ENCODE measurements around the gene NXPH3. TPM values are rescaled to one million over a fixed set of nuclear protein-coding genes. Genes with fewer than 3 reads are reported as not detected.

Gene NXPH3
- total and polyA plus RNA-seq, 2 donors (not counting 3 experiments of a cell fraction or from before 2014, with no cell fraction given), result 1.7 to 2.0 TPM

DNA sequence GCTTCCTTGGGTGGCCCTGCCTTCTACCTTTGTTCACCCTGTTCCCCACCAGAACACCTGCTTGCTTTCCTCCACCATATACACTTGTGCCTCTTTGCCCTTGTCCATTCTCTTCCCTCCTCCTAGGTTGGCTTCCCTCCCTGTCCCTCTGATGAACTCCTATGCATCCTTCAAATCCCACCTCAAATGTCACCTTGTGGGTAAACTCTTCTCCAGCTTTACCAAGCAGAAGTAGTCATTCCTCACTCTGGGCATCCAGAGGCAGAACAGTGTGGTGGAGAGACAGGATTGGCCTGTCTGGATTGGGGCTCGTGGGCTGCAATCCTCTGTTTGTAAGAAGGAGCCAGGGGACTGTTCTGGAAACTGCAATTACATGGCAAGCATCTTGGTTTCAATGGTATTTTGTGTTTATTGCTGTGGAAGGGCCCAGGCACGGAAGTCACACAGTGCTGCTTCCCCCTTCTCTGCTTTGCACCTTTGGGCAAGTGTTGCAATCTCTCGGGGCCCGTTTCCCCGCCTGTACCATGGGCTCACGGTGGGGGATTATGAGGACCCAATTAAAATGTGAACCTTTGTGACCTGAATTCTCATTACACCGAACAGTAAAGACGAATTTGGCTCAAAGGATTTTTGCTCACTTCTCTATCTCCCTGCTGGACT lies 21.9 kb upstream of the NXPH3 start:
- H3K4me1 ChIP-seq (ENCODE audit: control insufficient read depth, extremely low read depth, insufficient read depth, low read length), result peaks cover 2% of the 10 kb centered on the region
- intact Hi-C loops (cut with micrococcal nuclease), result no loop called here
- no peaks in the 10 kb centered on the region for H3K36me3 ChIP-seq (ENCODE audit: control insufficient read depth in 2 of 2, extremely low read depth in 1 of 2, insufficient read depth in 2 of 2, low read length in 2 of 2)
- no peak overlapping the region for H3K4me3 ChIP-seq (replicated peaks in 1 of 3; ENCODE audit: insufficient read depth in 1 of 3, low read depth in 1 of 3, low read length in 3 of 3)
- H3K27ac ChIP-seq (ENCODE audit: insufficient read depth, low read depth, low read length), result no peak overlapping the region
- no peaks in the 10 kb centered on the region for H4K20me1 ChIP-seq (replicated peaks; ENCODE audit: control insufficient read depth, extremely low read depth, insufficient read depth, low read length)
- H3K4me2 ChIP-seq (ENCODE audit: insufficient read depth, low read length), result no peak overlapping the region
- H3K79me2 ChIP-seq (ENCODE audit: control insufficient read depth, insufficient read depth, low read length), result no peaks in the 10 kb centered on the region
- dilution Hi-C loops (cut with MboI; ENCODE audit: extremely low pct_ligation_motif_present, low sequenced_read_pairs), result no loop called here
- no peak overlapping the region for H2AFZ ChIP-seq (ENCODE audit: low read depth, low read length)
- ChIA-PET CTCF (interaction anchor here (1.0 to 1.1 kb wide), 3 partner anchors 14 to 138 kb away, joined by 3 to 5 read pairs (median 3); no protein-coding TSS in a partner anchor), POLR2A (no interaction called here)
- DNase-seq (ENCODE audit: low read depth, low spot score), result no peak
- FAIRE-seq, result no peak
- H3K27me3 ChIP-seq (ENCODE audit: control insufficient read depth in 2 of 2, insufficient read depth in 2 of 2, low read length in 2 of 2), result no peaks in the 10 kb centered on the region
- H3K9me3 ChIP-seq (replicated peaks; ENCODE audit: control insufficient read depth, insufficient read depth, low read length), result no peaks in the 10 kb centered on the region
- no peaks in the 10 kb centered on the region for H3K9me1 ChIP-seq (replicated peaks; ENCODE audit: control insufficient read depth, extremely low read depth, insufficient read depth, low read length)
- no peak overlapping the region for H3K9ac ChIP-seq (replicated peaks; ENCODE audit: extremely low read depth, insufficient read depth, low read length)
- no TSS peak for BruUV-seq (replicated peaks)
- TF ChIP-seq, protein P1, sequence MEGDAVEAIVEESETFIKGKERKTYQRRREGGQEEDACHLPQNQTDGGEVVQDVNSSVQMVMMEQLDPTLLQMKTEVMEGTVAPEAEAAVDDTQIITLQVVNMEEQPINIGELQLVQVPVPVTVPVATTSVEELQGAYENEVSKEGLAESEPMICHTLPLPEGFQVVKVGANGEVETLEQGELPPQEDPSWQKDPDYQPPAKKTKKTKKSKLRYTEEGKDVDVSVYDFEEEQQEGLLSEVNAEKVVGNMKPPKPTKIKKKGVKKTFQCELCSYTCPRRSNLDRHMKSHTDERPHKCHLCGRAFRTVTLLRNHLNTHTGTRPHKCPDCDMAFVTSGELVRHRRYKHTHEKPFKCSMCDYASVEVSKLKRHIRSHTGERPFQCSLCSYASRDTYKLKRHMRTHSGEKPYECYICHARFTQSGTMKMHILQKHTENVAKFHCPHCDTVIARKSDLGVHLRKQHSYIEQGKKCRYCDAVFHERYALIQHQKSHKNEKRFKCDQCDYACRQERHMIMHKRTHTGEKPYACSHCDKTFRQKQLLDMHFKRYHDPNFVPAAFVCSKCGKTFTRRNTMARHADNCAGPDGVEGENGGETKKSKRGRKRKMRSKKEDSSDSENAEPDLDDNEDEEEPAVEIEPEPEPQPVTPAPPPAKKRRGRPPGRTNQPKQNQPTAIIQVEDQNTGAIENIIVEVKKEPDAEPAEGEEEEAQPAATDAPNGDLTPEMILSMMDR (IDR thresholded peaks at IDR 0.05; ENCODE audit: extremely low read depth in 1 of 2, insufficient read depth in 1 of 2, low read depth in 1 of 2, low read length in 2 of 2), result no peak
- TF ChIP-seq EZH2 (IDR thresholded peaks at IDR 0.05; ENCODE audit: borderline replicate concordance, low read depth, low read length, severe bottlenecking) (no peak), FOS (IDR thresholded peaks at IDR 0.05; ENCODE audit: borderline replicate concordance, insufficient read depth, low read length) (no peak), POLR2A (IDR thresholded peaks at IDR 0.05; ENCODE audit: low read depth, low read length) (no peak), GATA2 (IDR thresholded peaks at IDR 0.05; ENCODE audit: insufficient read depth, insufficient read length, low read depth, low read length) (no peak), MYC (IDR thresholded peaks at IDR 0.05; ENCODE audit: low read depth, low read length) (no peak), POLR2AphosphoS5 (IDR thresholded peaks at IDR 0.05; ENCODE audit: insufficient read depth, low read depth, low read length) (no peak), JUN (IDR thresholded peaks at IDR 0.05; ENCODE audit: borderline replicate concordance, insufficient read depth, insufficient read length, low read depth) (no peak)
- TF ChIP-seq, protein P2, sequence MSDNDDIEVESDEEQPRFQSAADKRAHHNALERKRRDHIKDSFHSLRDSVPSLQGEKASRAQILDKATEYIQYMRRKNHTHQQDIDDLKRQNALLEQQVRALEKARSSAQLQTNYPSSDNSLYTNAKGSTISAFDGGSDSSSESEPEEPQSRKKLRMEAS (IDR thresholded peaks at IDR 0.05; ENCODE audit: insufficient read depth, insufficient read length), result no peak

All from endothelial cell of umbilical vein (primary cell).